Vagina (tissue), 2 donors: ENCODE data around the gene RTN4IP1. TPM values are rescaled to one million over a fixed set of nuclear protein-coding genes. Genes with fewer than 3 reads are reported as not detected.

Experiments
- DNase-seq, 2 donors: peaks; one replicate each; pipeline ENCODE4 v3.0.0-alpha.2; 2017; ENCODE audit errors: extremely low spot score in 2 of 2
- H3K27ac ChIP-seq: fragments of 200-600 bp; sonication (generic); one replicate; pipeline ENCODE4 v1.5.1; 2019
- H3K27me3 ChIP-seq: fragments of 200-600 bp; sonication (generic); one replicate; pipeline ENCODE4 v1.5.1; 2019
- H3K36me3 ChIP-seq, 2 donors: fragments of 200-600 bp; sonication (generic); one replicate each; pipeline ENCODE4 v1.5.1; 2017 to 2019
- H3K4me1 ChIP-seq: fragments of 200-600 bp; sonication (generic); one replicate; pipeline ENCODE4 v1.5.1; 2019
- H3K4me3 ChIP-seq, 2 donors: fragments of 200-600 bp; sonication (generic); 1 replicate in 1 of 2; 2 replicates in 1 of 2; pipeline ENCODE4 v1.5.1; 2016 to 2019
- H3K9me3 ChIP-seq: fragments of 200-600 bp; sonication (generic); one replicate; pipeline ENCODE4 v1.5.1; 2019
- CTCF ChIP-seq, 3 experiments: fragments of 450-650 bp in 2 of 3; fragments of 200-600 bp in 1 of 3; sonication (generic) in 1 of 3; IDR thresholded peaks; one replicate each; pipeline ENCODE4 v1.5.1; 2017 to 2019; ENCODE audit warnings: antibody characterized with exemption in 3 of 3, mild to moderate bottlenecking in 2 of 3, moderate library complexity in 2 of 3
- POLR2A ChIP-seq, 2 donors: fragments of 450-650 bp; IDR thresholded peaks; one replicate each; pipeline ENCODE4 v1.6.1; 2017; ENCODE audit warnings: antibody characterized with exemption in 2 of 2, mild to moderate bottlenecking in 2 of 2, moderate library complexity in 2 of 2
- POLR2AphosphoS5 ChIP-seq, 2 donors: sonication (generic); formaldehyde crosslinking; IDR thresholded peaks; one replicate each; pipeline ENCODE4 v1.9.0; 2017; ENCODE audit warnings: antibody characterized with exemption in 2 of 2, mild to moderate bottlenecking in 2 of 2, low read depth in 1 of 2; ENCODE audit not compliant: insufficient read depth in 1 of 2
- intact Hi-C: fragments of 100-400 bp; cut with DNase I; formaldehyde crosslinking; loops from one replicate; pipeline ENCODE4 v1.15.1; 2023
- total RNA-seq: library from RNA; depleted of rRNA; stranded (reverse); fragments of >200 nt; gene quantifications from one replicate; pipeline ENCODE4 v1.2.3, GENCODE V29; 2016

The RTN4IP1 gene
- total RNA-seq, 1 donor from 2014 or later = 2.9 TPM

GRCh38 chr6:106530502-106530901 is 98.8 kb downstream of the RTN4IP1 start:
- no peak overlapping the region for H3K4me3 ChIP-seq
- H3K4me1 ChIP-seq = no peaks in the 10 kb centered on the region
- intact Hi-C loops = no loop called here
- H3K9me3 ChIP-seq = no peaks in the 10 kb centered on the region
- DNase-seq = no peak
- no peaks in the 10 kb centered on the region for H3K27me3 ChIP-seq
- no peaks in the 10 kb centered on the region for H3K36me3 ChIP-seq
- no peak for TF ChIP-seq POLR2AphosphoS5 (IDR thresholded peaks at IDR 0.05; ENCODE audit: insufficient read depth in 1 of 2, low read depth in 1 of 2)
- no peak for TF ChIP-seq POLR2A (IDR thresholded peaks at IDR 0.05)
- no peak for TF ChIP-seq CTCF (IDR thresholded peaks at IDR 0.05)
- no peak overlapping the region for H3K27ac ChIP-seq

GRCh38 chr6:106530026-106530425 is 99.3 kb downstream of the RTN4IP1 start:
- no peak for TF ChIP-seq POLR2AphosphoS5 (IDR thresholded peaks at IDR 0.05; ENCODE audit: insufficient read depth in 1 of 2, low read depth in 1 of 2)
- no peak for TF ChIP-seq CTCF (IDR thresholded peaks at IDR 0.05)

GRCh38 chr6:106529438-106529837 is 99.9 kb downstream of the RTN4IP1 start:
- no peak for TF ChIP-seq POLR2A (IDR thresholded peaks at IDR 0.05)
- TF ChIP-seq POLR2AphosphoS5 (IDR thresholded peaks at IDR 0.05; ENCODE audit: insufficient read depth in 1 of 2, low read depth in 1 of 2) = no peak
- no peak for TF ChIP-seq CTCF (IDR thresholded peaks at IDR 0.05)
- H3K36me3 ChIP-seq = no peaks in the 10 kb centered on the region
- intact Hi-C loops = no loop called here

More at GRCh38 chr6:106530026-106530425, 99.3 kb downstream of the RTN4IP1 start:
- H3K4me3 ChIP-seq = no peak overlapping the region
- no peaks in the 10 kb centered on the region for H3K36me3 ChIP-seq
- no peaks in the 10 kb centered on the region for H3K4me1 ChIP-seq
- intact Hi-C loops = no loop called here
- no peak for DNase-seq
- no peaks in the 10 kb centered on the region for H3K9me3 ChIP-seq
- H3K27me3 ChIP-seq = no peaks in the 10 kb centered on the region
- no peak overlapping the region for H3K27ac ChIP-seq

GRCh38 chr6:106528521-106528920 is 100.8 kb downstream of the RTN4IP1 start:
- no peak overlapping the region for H3K4me3 ChIP-seq
- no peaks in the 10 kb centered on the region for H3K9me3 ChIP-seq
- no peaks in the 10 kb centered on the region for H3K27me3 ChIP-seq
- no peak for DNase-seq
- no peak overlapping the region for H3K27ac ChIP-seq
- intact Hi-C loops = no loop called here
- peaks cover 10% of the 10 kb centered on the region for H3K4me1 ChIP-seq
- TF ChIP-seq POLR2A (IDR thresholded peaks at IDR 0.05) = no peak
- no peak for TF ChIP-seq POLR2AphosphoS5 (IDR thresholded peaks at IDR 0.05; ENCODE audit: insufficient read depth in 1 of 2, low read depth in 1 of 2)
- H3K36me3 ChIP-seq = no peaks in the 10 kb centered on the region

More at GRCh38 chr6:106529438-106529837, 99.9 kb downstream of the RTN4IP1 start:
- Histone ChIP-seq H3K4me1 (peaks cover under 1% of the 10 kb centered on the region), H3K27ac (no peak overlapping the region), H3K27me3 (no peaks in the 10 kb centered on the region), H3K9me3 (no peaks in the 10 kb centered on the region), H3K4me3 (no peak overlapping the region)
- DNase-seq = no peak

GRCh38 chr6:106527979-106528378 is 101.3 kb downstream of the RTN4IP1 start:
- intact Hi-C loops = no loop called here
- no peaks in the 10 kb centered on the region for H3K36me3 ChIP-seq
- peak in 1 of 2 donors; percentile 82 for TF ChIP-seq POLR2AphosphoS5 (IDR thresholded peaks at IDR 0.05; ENCODE audit: insufficient read depth in 1 of 2, low read depth in 1 of 2)
- no peak for TF ChIP-seq CTCF (IDR thresholded peaks at IDR 0.05)
- no peaks in the 10 kb centered on the region for H3K9me3 ChIP-seq
- no peak overlapping the region for H3K27ac ChIP-seq
- H3K4me1 ChIP-seq = peaks cover 15% of the 10 kb centered on the region
- no peak for DNase-seq
- H3K27me3 ChIP-seq = no peaks in the 10 kb centered on the region
- H3K4me3 ChIP-seq = no peak overlapping the region
